Measurements from ENCODE around the gene NDUFB2.
"Not testable (repeated sequence)": the region's sequence is repeated elsewhere in the genome, so short reads cannot be mapped to it uniquely, and the experiment has no call there.

The NDUFB2 gene

GRCh38 chr7:140674899-140675701 lies 21.4 kb upstream of the NDUFB2 start:
- no peak for TF ChIP-seq EZH2 (IDR thresholded peaks at IDR 0.05)
- Histone ChIP-seq H3K36me3 (ENCODE audit: insufficient read depth, low read length) (peaks cover 5% of the 10 kb centered on the region; the same call in 1 of the 2 replicates), H3K9ac (ENCODE audit: insufficient read length) (no peak overlapping the region), H3K27ac (no peak overlapping the region), H3K4me3 (no peak overlapping the region), H3K9me3 (ENCODE audit: low read depth, low read length) (no peaks in the 10 kb centered on the region)
- no peak for DNase-seq (ENCODE audit: low read depth, low spot score)

DNA sequence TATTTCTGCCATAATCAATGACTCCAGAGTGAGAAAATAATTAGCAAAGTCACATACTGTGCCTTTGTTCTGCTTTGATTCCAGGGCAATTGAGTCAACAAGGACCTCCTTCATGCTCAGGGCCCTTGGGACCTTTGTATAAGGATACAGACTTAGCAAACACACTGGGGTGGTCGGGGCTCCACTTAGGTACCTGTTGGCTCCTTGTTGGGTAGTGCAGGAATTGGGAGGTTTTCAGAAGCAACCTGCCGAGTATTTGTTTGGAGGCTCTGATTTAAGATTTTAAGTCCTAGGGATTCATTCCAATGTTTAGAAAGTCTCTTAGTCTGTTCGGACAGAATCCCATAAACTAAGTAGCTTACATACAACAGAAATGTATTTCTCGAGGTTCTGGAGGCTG lies 20.8 kb upstream of the NDUFB2 start:
- Histone ChIP-seq H3K27ac (no peak overlapping the region), H3K4me3 (no peak overlapping the region), H3K9me3 (ENCODE audit: low read depth, low read length) (no peaks in the 10 kb centered on the region), H3K9ac (ENCODE audit: insufficient read length) (no peak overlapping the region), H3K36me3 (ENCODE audit: insufficient read depth, low read length) (peaks cover 11% of the 10 kb centered on the region)
- no peak for DNase-seq (ENCODE audit: low read depth, low spot score)
- TF ChIP-seq EZH2 (IDR thresholded peaks at IDR 0.05) (no peak), FOXP2 (optimal IDR thresholded peaks at IDR 0.05; ENCODE audit: control extremely low read depth, extremely low read length, insufficient read depth) (no peak), POLR2AphosphoS5 (IDR thresholded peaks at IDR 0.05; ENCODE audit: borderline replicate concordance, low read depth, low read length) (no peak)

DNA sequence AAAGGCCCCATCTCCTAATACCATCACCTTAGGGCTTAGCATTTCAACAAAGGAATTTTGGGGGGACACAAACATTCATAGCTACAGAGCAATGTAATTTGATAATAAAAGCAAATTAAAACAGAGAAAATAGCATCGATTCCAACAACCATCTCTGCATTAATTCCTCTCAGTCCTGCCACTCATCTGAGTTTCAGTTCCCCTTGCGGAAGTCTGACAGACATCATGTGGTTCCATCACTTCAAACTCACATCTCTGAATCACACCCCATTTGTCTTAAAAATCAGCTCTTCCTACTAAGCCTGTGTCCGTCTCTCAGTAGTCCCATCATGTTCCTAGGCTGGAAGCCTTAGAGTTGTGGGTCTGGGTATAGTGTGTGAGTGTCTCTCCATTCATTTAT lies 20.2 kb upstream of the NDUFB2 start:
- Histone ChIP-seq H3K9me3 (ENCODE audit: low read depth, low read length) (no peaks in the 10 kb centered on the region), H3K9ac (ENCODE audit: insufficient read length) (no peak overlapping the region), H3K36me3 (ENCODE audit: insufficient read depth, low read length) (peaks cover 14% of the 10 kb centered on the region), H3K4me3 (no peak overlapping the region), H3K27ac (no peak overlapping the region)
- DNase-seq (ENCODE audit: low read depth, low spot score), result no peak
- no peak for TF ChIP-seq POLR2AphosphoS5 (IDR thresholded peaks at IDR 0.05; ENCODE audit: borderline replicate concordance, low read depth, low read length)

- H3K27ac ChIP-seq; H3K4me3 ChIP-seq; H3K9me3 ChIP-seq (ENCODE audit: low read depth, low read length); H3K9ac ChIP-seq (ENCODE audit: insufficient read length); DNase-seq (ENCODE audit: low read depth, low spot score): not testable (repeated sequence)
- H3K36me3 ChIP-seq (ENCODE audit: insufficient read depth, low read length), result peaks cover 14% of the 10 kb centered on the region
Measured at GRCh38 chr7:140676956-140677355, 19.6 kb upstream of the NDUFB2 start.

- Histone ChIP-seq H3K9ac (ENCODE audit: insufficient read length) (no peak overlapping the region), H3K9me3 (ENCODE audit: low read depth, low read length) (no peaks in the 10 kb centered on the region), H3K4me3 (no peak overlapping the region), H3K27ac (no peak overlapping the region), H3K36me3 (ENCODE audit: insufficient read depth, low read length) (peaks cover 14% of the 10 kb centered on the region)
- TF ChIP-seq FOXP2 (optimal IDR thresholded peaks at IDR 0.05; ENCODE audit: control extremely low read depth, extremely low read length, insufficient read depth) (no peak), EZH2 (IDR thresholded peaks at IDR 0.05) (no peak), POLR2AphosphoS5 (IDR thresholded peaks at IDR 0.05; ENCODE audit: borderline replicate concordance, low read depth, low read length) (no peak)
- DNase-seq (ENCODE audit: low read depth, low spot score), result no peak
Measured at GRCh38 chr7:140677496-140677895, 19.0 kb upstream of the NDUFB2 start.

DNA sequence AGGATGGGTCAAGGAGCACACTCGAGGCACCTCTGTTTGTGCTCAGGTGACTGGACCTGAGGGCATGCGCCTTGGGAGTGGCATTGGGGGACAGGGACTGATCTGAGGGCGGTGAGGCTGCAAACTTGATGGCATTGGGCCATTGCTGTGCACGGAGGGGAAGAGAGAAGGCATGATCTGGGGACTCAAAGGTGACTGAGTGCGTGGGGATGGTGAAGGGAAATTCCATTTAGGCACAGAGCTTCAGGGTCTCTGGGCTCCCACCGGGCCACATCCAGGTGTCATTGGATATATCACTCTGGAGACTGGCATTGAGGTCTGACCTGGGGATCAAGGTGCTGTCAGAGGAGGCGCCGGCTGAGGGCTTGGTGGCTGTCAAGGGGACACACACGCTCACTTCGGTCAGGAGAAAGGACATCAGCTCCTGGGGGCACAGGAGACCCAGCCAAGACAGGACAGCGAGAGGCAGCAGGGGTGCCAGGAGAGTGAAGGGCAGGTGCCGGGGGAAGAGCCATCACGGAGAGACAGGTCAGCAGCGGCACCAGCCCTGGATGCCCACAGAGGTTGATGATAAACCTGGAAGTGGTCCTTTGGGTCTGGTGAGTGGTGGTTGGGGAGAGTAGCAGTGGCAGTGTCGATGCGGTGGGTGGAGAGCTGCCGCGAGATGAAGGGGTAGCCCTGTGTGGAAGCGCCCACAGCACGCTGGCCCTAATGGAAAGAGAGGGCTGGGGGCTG lies 18.3 kb upstream of the NDUFB2 start:
- Histone ChIP-seq H3K27ac (no peak overlapping the region), H3K9ac (ENCODE audit: insufficient read length) (no peak overlapping the region), H3K36me3 (ENCODE audit: insufficient read depth, low read length) (peaks cover 14% of the 10 kb centered on the region), H3K4me3 (no peak overlapping the region), H3K9me3 (ENCODE audit: low read depth, low read length) (no peaks in the 10 kb centered on the region)
- DNase-seq (ENCODE audit: low read depth, low spot score), result no peak
- no peak for TF ChIP-seq FOXP2 (optimal IDR thresholded peaks at IDR 0.05; ENCODE audit: control extremely low read depth, extremely low read length, insufficient read depth)
- TF ChIP-seq POLR2AphosphoS5 (IDR thresholded peaks at IDR 0.05; ENCODE audit: borderline replicate concordance, low read depth, low read length), result no peak
- TF ChIP-seq EZH2 (IDR thresholded peaks at IDR 0.05), result no peak

DNA sequence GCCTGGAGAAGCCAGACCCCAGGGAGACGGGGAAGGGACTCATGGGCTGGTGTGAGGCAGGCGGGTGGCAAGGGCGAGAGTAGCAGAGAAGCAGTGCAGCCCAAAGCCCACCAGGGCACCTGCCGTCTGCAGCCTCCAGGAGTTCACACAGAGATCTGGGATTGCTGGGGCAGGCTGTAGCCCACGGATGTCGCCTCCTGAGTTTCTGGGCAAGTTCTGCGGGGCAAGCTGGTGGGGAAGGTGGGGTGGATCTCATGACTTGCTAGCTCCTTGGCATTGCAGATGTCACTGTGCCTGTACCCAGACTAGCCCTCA lies 17.7 kb upstream of the NDUFB2 start:
- Histone ChIP-seq H3K9ac (ENCODE audit: insufficient read length) (no peak overlapping the region), H3K9me3 (ENCODE audit: low read depth, low read length) (no peaks in the 10 kb centered on the region), H3K4me3 (no peak overlapping the region), H3K36me3 (ENCODE audit: insufficient read depth, low read length) (peaks cover 14% of the 10 kb centered on the region), H3K27ac (no peak overlapping the region)
- no peak for TF ChIP-seq EZH2 (IDR thresholded peaks at IDR 0.05)
- TF ChIP-seq FOXP2 (optimal IDR thresholded peaks at IDR 0.05; ENCODE audit: control extremely low read depth, extremely low read length, insufficient read depth), result no peak
- no peak for TF ChIP-seq POLR2AphosphoS5 (IDR thresholded peaks at IDR 0.05; ENCODE audit: borderline replicate concordance, low read depth, low read length)
- DNase-seq (ENCODE audit: low read depth, low spot score), result no peak

GRCh38 chr7:140679186-140679585 lies 17.3 kb upstream of the NDUFB2 start:
- Histone ChIP-seq H3K27ac (no peak overlapping the region), H3K9ac (ENCODE audit: insufficient read length) (no peak overlapping the region), H3K36me3 (ENCODE audit: insufficient read depth, low read length) (peaks cover 14% of the 10 kb centered on the region), H3K4me3 (no peak overlapping the region), H3K9me3 (ENCODE audit: low read depth, low read length) (no peaks in the 10 kb centered on the region)
- DNase-seq (ENCODE audit: low read depth, low spot score), result no peak
- no peak for TF ChIP-seq POLR2AphosphoS5 (IDR thresholded peaks at IDR 0.05; ENCODE audit: borderline replicate concordance, low read depth, low read length)
- no peak for TF ChIP-seq FOXP2 (optimal IDR thresholded peaks at IDR 0.05; ENCODE audit: control extremely low read depth, extremely low read length, insufficient read depth)
- no peak for TF ChIP-seq EZH2 (IDR thresholded peaks at IDR 0.05)

DNA sequence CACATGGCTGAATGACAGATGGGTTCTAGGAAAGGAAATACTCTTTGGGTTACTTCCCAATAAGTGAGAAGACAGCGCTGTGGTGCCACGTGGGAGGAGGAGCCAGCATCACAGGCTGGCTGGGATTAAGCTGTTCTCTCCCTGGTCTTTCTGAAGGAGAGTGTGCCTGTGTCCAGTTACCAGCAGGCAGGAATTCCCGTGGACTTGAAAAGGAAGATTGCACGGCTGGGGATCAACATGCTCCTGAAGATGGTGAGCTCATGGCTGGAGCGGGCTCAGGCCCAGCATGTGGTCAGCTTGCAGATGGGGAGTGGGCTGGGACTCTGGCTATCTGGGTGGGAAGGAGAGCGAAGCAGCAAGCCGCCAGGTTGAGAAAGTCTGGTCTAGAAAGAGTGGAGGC lies 15.6 kb upstream of the NDUFB2 start:
- no peak for DNase-seq (ENCODE audit: low read depth, low spot score)
- Histone ChIP-seq H3K9ac (ENCODE audit: insufficient read length) (no peak overlapping the region), H3K4me3 (no peak overlapping the region), H3K9me3 (ENCODE audit: low read depth, low read length) (no peaks in the 10 kb centered on the region), H3K27ac (no peak overlapping the region), H3K36me3 (ENCODE audit: insufficient read depth, low read length) (peaks cover 14% of the 10 kb centered on the region)
- TF ChIP-seq EZH2 (IDR thresholded peaks at IDR 0.05), result no peak

Data from SK-N-MC (cell line).